Suprapubic skin (tissue), 4 donors: ENCODE results near the gene ADORA1. TPM values are rescaled to one million over a fixed set of nuclear protein-coding genes. Genes with fewer than 3 reads are reported as not detected.

Experiments
- DNase-seq, 2 donors: peaks; one replicate each; pipeline ENCODE4 v3.0.0-alpha.2; 2019; ENCODE audit warnings: low spot score in 2 of 2
- H3K27ac ChIP-seq: fragments of 200-600 bp; sonication (generic); one replicate; pipeline ENCODE4 v1.5.1; 2019
- H3K27me3 ChIP-seq: fragments of 200-600 bp; sonication (generic); one replicate; pipeline ENCODE4 v1.5.1; 2019
- H3K36me3 ChIP-seq: fragments of 200-600 bp; sonication (generic); one replicate; pipeline ENCODE4 v1.5.1; 2019
- H3K4me1 ChIP-seq: fragments of 200-600 bp; sonication (generic); one replicate; pipeline ENCODE4 v1.5.1; 2019
- H3K4me3 ChIP-seq: fragments of 200-600 bp; sonication (generic); one replicate; pipeline ENCODE4 v1.5.1; 2019; ENCODE audit warnings: mild to moderate bottlenecking
- H3K9me3 ChIP-seq: fragments of 200-600 bp; sonication (generic); one replicate; pipeline ENCODE4 v1.5.1; 2019
- EP300 ChIP-seq: sonication (generic); formaldehyde crosslinking; IDR thresholded peaks from one replicate; pipeline ENCODE4 v1.6.1; 2017; ENCODE audit warnings: antibody characterized with exemption
- POLR2AphosphoS5 ChIP-seq, 3 donors: sonication (generic); formaldehyde crosslinking; IDR thresholded peaks; one replicate each; pipeline ENCODE4 v1.6.1; 2017; ENCODE audit warnings: antibody characterized with exemption in 3 of 3
- whole genome bisulfite sequencing: methylation state at CpG from one replicate; pipeline ENCODE4 v1.1.5; 2018; 5-methylcytosine and 5-hydroxymethylcytosine counted together
- total RNA-seq, 4 donors: library from RNA; depleted of rRNA; stranded (reverse); fragments of >200 nt; gene quantifications; one replicate each; pipeline ENCODE4 v1.1.0, GENCODE V29; 2016
- TF ChIP-seq, protein P1 (sequence below), 2 donors: fragments of 200-600 bp in 1 of 2; fragments of 450-650 bp in 1 of 2; sonication (generic) in 1 of 2; IDR thresholded peaks; one replicate each; pipeline ENCODE4 v1.5.1; 2016 to 2019; ENCODE audit warnings: antibody characterized with exemption in 2 of 2, mild to moderate bottlenecking in 1 of 2, moderate library complexity in 1 of 2

The ADORA1 gene
- total RNA-seq, 4 donors from 2014 or later, result 3.4 to 8.2 (median 5.6) TPM

DNA sequence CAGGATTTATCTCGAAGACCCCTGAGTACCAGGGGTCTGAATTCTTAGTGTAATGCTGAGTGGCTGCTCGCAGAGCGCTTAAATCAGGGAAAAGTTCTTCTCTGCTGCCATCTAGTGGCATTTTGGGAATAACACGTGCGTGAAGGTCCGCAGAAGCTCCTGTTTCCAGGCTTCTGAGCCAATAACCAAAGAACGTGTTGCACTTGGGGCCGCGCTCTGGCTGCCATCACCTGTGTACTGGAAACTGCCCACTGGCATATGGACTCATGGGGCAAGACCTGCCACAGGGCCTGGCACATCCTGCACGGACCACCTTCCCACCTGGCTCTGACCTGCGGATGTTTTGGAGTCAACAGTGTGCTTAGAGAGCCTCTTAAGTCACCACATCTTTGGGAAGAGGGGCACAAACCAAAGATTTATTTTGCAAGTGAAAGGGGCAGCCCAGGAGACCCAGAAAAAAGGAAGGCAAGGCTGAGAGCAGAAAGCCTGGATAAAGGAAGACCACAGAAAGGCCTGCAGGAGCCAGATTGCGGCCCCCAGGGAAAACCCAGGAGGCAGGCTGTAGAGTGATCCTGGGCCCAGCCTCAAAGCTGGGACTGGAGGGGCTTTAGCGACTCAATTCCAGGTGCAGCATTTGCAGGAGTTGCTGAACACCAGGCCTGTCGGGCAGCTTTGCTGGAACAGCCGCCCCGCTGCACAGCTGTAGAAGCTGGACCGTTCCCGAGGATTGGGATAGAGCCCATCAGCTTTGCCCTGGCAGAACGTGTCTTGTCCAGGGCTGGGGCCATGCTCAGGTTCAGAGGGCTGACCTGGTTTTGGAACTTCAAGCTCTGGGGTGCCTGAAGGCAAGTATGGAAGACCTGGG lies 89.0 kb downstream of the ADORA1 start:
- Histone ChIP-seq H3K27me3 (peaks cover 12% of the 10 kb centered on the region), H3K36me3 (no peaks in the 10 kb centered on the region), H3K9me3 (no peaks in the 10 kb centered on the region), H3K4me3 (no peak overlapping the region), H3K4me1 (no peaks in the 10 kb centered on the region), H3K27ac (no peak overlapping the region)
- no peak for DNase-seq
- TF ChIP-seq EP300, result no peak
- no peak for TF ChIP-seq POLR2AphosphoS5 (IDR thresholded peaks at IDR 0.05)
- TF ChIP-seq, protein P1, sequence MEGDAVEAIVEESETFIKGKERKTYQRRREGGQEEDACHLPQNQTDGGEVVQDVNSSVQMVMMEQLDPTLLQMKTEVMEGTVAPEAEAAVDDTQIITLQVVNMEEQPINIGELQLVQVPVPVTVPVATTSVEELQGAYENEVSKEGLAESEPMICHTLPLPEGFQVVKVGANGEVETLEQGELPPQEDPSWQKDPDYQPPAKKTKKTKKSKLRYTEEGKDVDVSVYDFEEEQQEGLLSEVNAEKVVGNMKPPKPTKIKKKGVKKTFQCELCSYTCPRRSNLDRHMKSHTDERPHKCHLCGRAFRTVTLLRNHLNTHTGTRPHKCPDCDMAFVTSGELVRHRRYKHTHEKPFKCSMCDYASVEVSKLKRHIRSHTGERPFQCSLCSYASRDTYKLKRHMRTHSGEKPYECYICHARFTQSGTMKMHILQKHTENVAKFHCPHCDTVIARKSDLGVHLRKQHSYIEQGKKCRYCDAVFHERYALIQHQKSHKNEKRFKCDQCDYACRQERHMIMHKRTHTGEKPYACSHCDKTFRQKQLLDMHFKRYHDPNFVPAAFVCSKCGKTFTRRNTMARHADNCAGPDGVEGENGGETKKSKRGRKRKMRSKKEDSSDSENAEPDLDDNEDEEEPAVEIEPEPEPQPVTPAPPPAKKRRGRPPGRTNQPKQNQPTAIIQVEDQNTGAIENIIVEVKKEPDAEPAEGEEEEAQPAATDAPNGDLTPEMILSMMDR (IDR thresholded peaks at IDR 0.05), result peak; percentile 55 to 77
- 39% methylated on average over 15 of the region's 19 CpGs for WGBS

Other genes with a start within 250 kb of the ADORA1 start
- gene RABIF, start 238.6 kb upstream of the ADORA1 start, total RNA-seq, result 10 to 100 TPM in 3 of 4 donors, 1 to 10 TPM in 1; 5.1 to 11.2 (median 10.6) TPM
- gene KLHL12, start 200.5 kb upstream of the ADORA1 start, total RNA-seq, result 10 to 100 TPM; 13.4 to 19.6 (median 15.1) TPM
- 100 to 1,000 TPM; 124 to 190 (median 169) TPM for gene ADIPOR1, start 169.4 kb upstream of the ADORA1 start, total RNA-seq
- 100 to 1,000 TPM; 136 to 212 (median 176) TPM for gene CYB5R1, start 160.5 kb upstream of the ADORA1 start, total RNA-seq
- gene TMEM183A, start 120.4 kb upstream of the ADORA1 start, total RNA-seq, result 10 to 100 TPM; 62.0 to 95.5 (median 68.6) TPM
- gene PPFIA4, start 101.2 kb upstream of the ADORA1 start, total RNA-seq, result 10 to 100 TPM in 1 of 4 donors, 1 to 10 TPM in 1, under 1 TPM in 2; 0.26 to 38.7 (median 1.5) TPM
- gene MYOG, start 41.7 kb upstream of the ADORA1 start, total RNA-seq, result not detected
- under 1 TPM in 1 of 4 donors, not detected in 3; 0.26 TPM for gene MYBPH, start 48.1 kb downstream of the ADORA1 start, total RNA-seq
- gene CHI3L1, start 59.0 kb downstream of the ADORA1 start, total RNA-seq, result 100 to 1,000 TPM; 100 to 257 (median 128) TPM
- gene CHIT1, start 101.9 kb downstream of the ADORA1 start, total RNA-seq, result under 1 TPM in 3 of 4 donors, not detected in 1; 0.23 to 0.68 (median 0.32) TPM
- gene BTG2, start 177.8 kb downstream of the ADORA1 start, total RNA-seq, result 100 to 1,000 TPM; 160 to 319 (median 193) TPM
- gene FMOD, start 223.4 kb downstream of the ADORA1 start, total RNA-seq, result 10 to 100 TPM; 13.3 to 36.6 (median 22.9) TPM